ENCODE results near the gene SYNJ2.
"Not testable (repeated sequence)": the region's sequence is repeated elsewhere in the genome, so short reads cannot be mapped to it uniquely, and the experiment has no call there.

- not testable (repeated sequence) for TF ChIP-seq POLR2AphosphoS5 (IDR thresholded peaks at IDR 0.05; ENCODE audit: low read depth); ETS1 (IDR thresholded peaks at IDR 0.05); EZH2phosphoT487 (IDR thresholded peaks at IDR 0.05; ENCODE audit: unreplicated experiment); EZH2 (IDR thresholded peaks at IDR 0.05; ENCODE audit: low read depth, unreplicated experiment); REST (IDR thresholded peaks at IDR 0.05; ENCODE audit: unreplicated experiment); CREB1 (CRISPR knock-in tag; IDR thresholded peaks at IDR 0.05; ENCODE audit: low read depth); JUNB (IDR thresholded peaks at IDR 0.05; ENCODE audit: unreplicated experiment); ZNF114 (CRISPR knock-in tag; IDR thresholded peaks at IDR 0.05); STAT1 (IDR thresholded peaks at IDR 0.05; ENCODE audit: unreplicated experiment); NANOG (IDR thresholded peaks at IDR 0.05; ENCODE audit: borderline replicate concordance); ZNF331 (CRISPR knock-in tag; IDR thresholded peaks at IDR 0.05; ENCODE audit: low read depth)
- TF ChIP-seq, protein P1, sequence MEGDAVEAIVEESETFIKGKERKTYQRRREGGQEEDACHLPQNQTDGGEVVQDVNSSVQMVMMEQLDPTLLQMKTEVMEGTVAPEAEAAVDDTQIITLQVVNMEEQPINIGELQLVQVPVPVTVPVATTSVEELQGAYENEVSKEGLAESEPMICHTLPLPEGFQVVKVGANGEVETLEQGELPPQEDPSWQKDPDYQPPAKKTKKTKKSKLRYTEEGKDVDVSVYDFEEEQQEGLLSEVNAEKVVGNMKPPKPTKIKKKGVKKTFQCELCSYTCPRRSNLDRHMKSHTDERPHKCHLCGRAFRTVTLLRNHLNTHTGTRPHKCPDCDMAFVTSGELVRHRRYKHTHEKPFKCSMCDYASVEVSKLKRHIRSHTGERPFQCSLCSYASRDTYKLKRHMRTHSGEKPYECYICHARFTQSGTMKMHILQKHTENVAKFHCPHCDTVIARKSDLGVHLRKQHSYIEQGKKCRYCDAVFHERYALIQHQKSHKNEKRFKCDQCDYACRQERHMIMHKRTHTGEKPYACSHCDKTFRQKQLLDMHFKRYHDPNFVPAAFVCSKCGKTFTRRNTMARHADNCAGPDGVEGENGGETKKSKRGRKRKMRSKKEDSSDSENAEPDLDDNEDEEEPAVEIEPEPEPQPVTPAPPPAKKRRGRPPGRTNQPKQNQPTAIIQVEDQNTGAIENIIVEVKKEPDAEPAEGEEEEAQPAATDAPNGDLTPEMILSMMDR (conservative IDR thresholded peaks at IDR 0.05; ENCODE audit: low read depth in 2 of 2) = not testable (repeated sequence)
Measured at GRCh38 chr6:157972177-157972576, 9.5 kb upstream of the SYNJ2 start.

Measured in GM23338 (cell line).